H9 (cell line): ENCODE measurements around the gene SMARCA2. TPM values are rescaled to one million over a fixed set of nuclear protein-coding genes. Genes with fewer than 3 reads are reported as not detected.

Experiments used
- DNase-seq: peaks from one replicate; pipeline ENCODE4 v3.0.0-alpha.2; 2017
- H2AFZ ChIP-seq: one replicate; pipeline ENCODE4 v1.6.1; 2013; ENCODE audit warnings: mild to moderate bottlenecking, low read length, control low read depth, moderate library complexity
- H2AK5ac ChIP-seq: 2 replicates; pipeline ENCODE4 v1.6.1; 2013; ENCODE audit warnings: low read length, control low read depth, mixed read lengths; ENCODE audit not compliant: insufficient read length
- H2BK120ac ChIP-seq: one replicate; pipeline ENCODE4 v1.6.1; 2013; ENCODE audit warnings: low read depth, mild to moderate bottlenecking, low read length, control low read depth, inconsistent platforms; ENCODE audit not compliant: poor library complexity, severe bottlenecking
- H2BK12ac ChIP-seq: 2 replicates; pipeline ENCODE4 v1.6.1; 2013; ENCODE audit warnings: low read length, control low read depth, mixed read lengths, low read depth; ENCODE audit not compliant: insufficient read length
- H2BK15ac ChIP-seq: 2 replicates; pipeline ENCODE4 v1.6.1; 2013; ENCODE audit warnings: low read depth, low read length, control low read depth
- H2BK20ac ChIP-seq: one replicate; pipeline ENCODE4 v1.6.1; 2013; ENCODE audit warnings: low read depth, mild to moderate bottlenecking, low read length, control low read depth, inconsistent platforms; ENCODE audit not compliant: poor library complexity, severe bottlenecking
- H2BK5ac ChIP-seq: 2 replicates; pipeline ENCODE4 v1.6.1; 2013; ENCODE audit warnings: low read length, control low read depth, mixed read lengths; ENCODE audit not compliant: insufficient read length
- H3K14ac ChIP-seq: 2 replicates; pipeline ENCODE4 v1.6.1; 2013; ENCODE audit warnings: low read length, control low read depth; ENCODE audit not compliant: insufficient read depth
- H3K18ac ChIP-seq: 2 replicates; pipeline ENCODE4 v1.6.1; 2013; ENCODE audit warnings: low read depth, mild to moderate bottlenecking, mixed read lengths, low read length, control low read depth; ENCODE audit not compliant: insufficient read length
- H3K23ac ChIP-seq: 2 replicates; pipeline ENCODE4 v1.6.1; 2013; ENCODE audit warnings: low read length, control low read depth, mixed read lengths, low read depth; ENCODE audit not compliant: insufficient read length
- H3K23me2 ChIP-seq: 2 replicates; pipeline ENCODE4 v1.6.1; 2013; ENCODE audit warnings: low read depth, mild to moderate bottlenecking, mixed read lengths, low read length, control low read depth; ENCODE audit not compliant: insufficient read length, poor library complexity, severe bottlenecking
- H3K27ac ChIP-seq: 2 replicates; pipeline ENCODE4 v1.5.1; 2013; ENCODE audit warnings: low read length, control low read depth, mixed read lengths, low read depth; ENCODE audit not compliant: insufficient read length
- H3K27me3 ChIP-seq: 2 replicates; pipeline ENCODE4 v1.6.1; 2013; ENCODE audit warnings: low read length, control low read depth, inconsistent platforms; ENCODE audit not compliant: insufficient read depth
- H3K4ac ChIP-seq: 2 replicates; pipeline ENCODE4 v1.6.1; 2013; ENCODE audit warnings: low read depth, mild to moderate bottlenecking, control low read depth, inconsistent platforms, low read length, moderate library complexity
- H3K4me1 ChIP-seq: 2 replicates; pipeline ENCODE4 v1.6.1; 2013; ENCODE audit warnings: low read length, control low read depth, inconsistent platforms; ENCODE audit not compliant: insufficient read depth
- H3K4me2 ChIP-seq: 2 replicates; pipeline ENCODE4 v1.6.1; 2013; ENCODE audit warnings: low read length, control low read depth, mixed read lengths; ENCODE audit not compliant: insufficient read length, insufficient read depth
- H3K56ac ChIP-seq: 2 replicates; pipeline ENCODE4 v1.6.1; 2013; ENCODE audit warnings: low read depth, mild to moderate bottlenecking, mixed read lengths, low read length, control low read depth; ENCODE audit not compliant: insufficient read length
- H3K79me1 ChIP-seq: 2 replicates; pipeline ENCODE4 v1.6.1; 2013; ENCODE audit warnings: low read depth, mild to moderate bottlenecking, moderate library complexity, low read length, control low read depth, inconsistent platforms; ENCODE audit not compliant: insufficient read depth, poor library complexity, severe bottlenecking
- H3K79me2 ChIP-seq: 2 replicates; pipeline ENCODE4 v1.6.1; 2013; ENCODE audit warnings: low read length, control low read depth, inconsistent platforms; ENCODE audit not compliant: insufficient read depth
- H3K9ac ChIP-seq: 2 replicates; pipeline ENCODE4 v1.6.1; 2013; ENCODE audit warnings: low read length, control low read depth, mixed read lengths; ENCODE audit not compliant: insufficient read length; ENCODE audit errors: extremely low read depth
- H3K9me3 ChIP-seq: one replicate; pipeline ENCODE4 v1.6.1; 2013; ENCODE audit warnings: low read depth, low read length, inconsistent platforms; ENCODE audit not compliant: control insufficient read depth
- H3T11ph ChIP-seq: one replicate; pipeline ENCODE4 v1.6.1; 2013; ENCODE audit warnings: mild to moderate bottlenecking, low read length, control low read depth, inconsistent platforms
- H4K20me1 ChIP-seq: one replicate; pipeline ENCODE4 v1.6.1; 2013; ENCODE audit not compliant: control insufficient read depth, insufficient read length, insufficient read depth
- H4K5ac ChIP-seq: 2 replicates; pipeline ENCODE4 v1.6.1; 2013; ENCODE audit warnings: low read depth, mild to moderate bottlenecking, mixed read lengths, low read length, control low read depth; ENCODE audit not compliant: insufficient read length
- H4K8ac ChIP-seq: replicated peaks from 2 replicates; pipeline ENCODE4 v1.6.1; 2013; ENCODE audit warnings: low read length, control low read depth, mixed read lengths, low read depth; ENCODE audit not compliant: insufficient read length
- H4K91ac ChIP-seq: 2 replicates; pipeline ENCODE4 v1.6.1; 2013; ENCODE audit warnings: low read depth, mild to moderate bottlenecking, moderate library complexity, mixed read lengths, low read length, control low read depth; ENCODE audit not compliant: insufficient read length
- H3K27ac Mint-ChIP-seq, 3 experiments: 2 replicates in 2 of 3; 3 replicates in 1 of 3; pipeline ENCODE4 v1.8.0; 2020 to 2021; ENCODE audit warnings: mixed read lengths in 3 of 3, mild to moderate bottlenecking in 1 of 3, moderate library complexity in 1 of 3
- H3K27me3 Mint-ChIP-seq: 2 replicates; pipeline ENCODE4 v1.8.0; 2021; ENCODE audit warnings: low read depth, mild to moderate bottlenecking, moderate library complexity, mixed read lengths
- H3K36me3 Mint-ChIP-seq, 3 experiments: 2 replicates in 2 of 3; 3 replicates in 1 of 3; pipeline ENCODE4 v1.8.0; 2020 to 2021; ENCODE audit warnings: low read depth in 3 of 3, mixed read lengths in 3 of 3; ENCODE audit not compliant: insufficient read depth in 1 of 3
- H3K4me1 Mint-ChIP-seq, 2 experiments: 2 replicates each; pipeline ENCODE4 v1.8.0; 2020; ENCODE audit warnings: mixed read lengths in 2 of 2
- H3K4me3 Mint-ChIP-seq, 2 experiments: 2 replicates in 1 of 2; 3 replicates in 1 of 2; pipeline ENCODE4 v1.8.0; 2020 to 2021; ENCODE audit warnings: mild to moderate bottlenecking in 2 of 2, mixed read lengths in 2 of 2, moderate library complexity in 1 of 2
- H3K9me3 Mint-ChIP-seq, 2 experiments: 2 replicates in 1 of 2; 3 replicates in 1 of 2; pipeline ENCODE4 v1.8.0; 2020; ENCODE audit warnings: mild to moderate bottlenecking in 2 of 2, mixed read lengths in 2 of 2, moderate library complexity in 1 of 2
- CTCF ChIP-seq: fragments of 200-600 bp; sonication (generic); conservative IDR thresholded peaks from 3 replicates; pipeline ENCODE4 v1.8.0; 2021; ENCODE audit warnings: antibody characterized with exemption, mild to moderate bottlenecking
- WGBS: extraction: QIAGEN DNeasy Blood & Tissue Kit; methylation state at CpG from one replicate; pipeline ENCODE4 v1.1.7; 2013; ENCODE audit warnings: missing lambda C conversion rate, low lambda C conversion rate, mixed read lengths; ENCODE audit not compliant: insufficient read length; ENCODE audit errors: extremely low coverage; 5-methylcytosine and 5-hydroxymethylcytosine counted together
- total RNA-seq: library from RNA; stranded (reverse); gene quantifications from 2 replicates; pipeline ENCODE4 v1.2.1, GENCODE V29; 2021

Gene SMARCA2
- total RNA-seq, 1 experiment from 2014 or later = 15.3 TPM

DNA sequence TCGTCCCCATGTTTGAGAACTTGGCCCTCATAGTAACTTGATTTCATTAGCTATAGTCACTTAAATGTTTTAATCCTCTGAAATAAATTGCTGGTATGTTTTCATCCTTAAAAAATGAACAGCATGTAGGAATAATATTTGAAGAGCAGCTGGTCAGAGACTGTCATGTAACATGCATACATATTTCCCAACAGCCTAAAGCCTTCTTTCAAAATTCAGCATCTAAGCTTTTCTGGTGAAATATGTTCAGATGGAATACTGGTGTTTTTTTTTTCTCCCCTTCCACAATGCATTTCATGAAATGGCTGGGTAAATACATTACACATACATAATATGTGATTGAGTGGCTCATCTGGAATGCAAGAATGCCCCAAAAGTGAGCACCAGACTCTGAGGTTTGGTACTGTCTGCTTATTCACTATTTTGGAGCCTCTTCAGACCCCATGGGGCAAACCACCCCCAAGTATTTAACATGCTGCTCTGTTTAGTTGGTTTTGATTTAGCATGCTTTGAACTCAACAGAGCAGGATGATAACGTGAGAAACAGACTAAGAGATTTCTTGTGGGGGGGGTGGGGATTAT lies 94.0 kb downstream of the SMARCA2 start:
- Histone ChIP-seq H3K9ac (no peak overlapping the region), H3K9me3 (no peaks in the 10 kb centered on the region), H2BK15ac (no peak overlapping the region), H3K4ac (no peak overlapping the region), H3K79me2 (no peaks in the 10 kb centered on the region), H3K23me2 (no peaks in the 10 kb centered on the region), H3K23ac (no peak overlapping the region), H2AK5ac (no peak overlapping the region), H4K8ac (no peak overlapping the region), H3T11ph (no peak overlapping the region), H3K14ac (no peak overlapping the region), H3K4me2 (no peak overlapping the region), H2BK120ac (no peak overlapping the region), H2BK5ac (no peak overlapping the region), H3K79me1 (no peaks in the 10 kb centered on the region), H3K18ac (no peak overlapping the region), H3K27me3 (no peaks in the 10 kb centered on the region), H4K5ac (no peak overlapping the region), H2AFZ (no peak overlapping the region), H2BK12ac (no peak overlapping the region), H3K56ac (no peak overlapping the region), H3K27ac (no peak overlapping the region), H2BK20ac (no peak overlapping the region), H4K20me1 (no peaks in the 10 kb centered on the region), H4K91ac (no peak overlapping the region), H3K4me1 (no peaks in the 10 kb centered on the region)
- DNase-seq = no peak
- no peak for TF ChIP-seq CTCF
- Mint-ChIP-seq H3K27me3 (no peaks in the 10 kb centered on the region), H3K4me1 (peaks cover 0 to 9% of the 10 kb centered on the region in 2 experiments; a peak in 2 of 4 replicates), H3K27ac (no peak overlapping the region), H3K36me3 (no peaks in the 10 kb centered on the region), H3K4me3 (no peak overlapping the region), H3K9me3 (no peaks in the 10 kb centered on the region)
- WGBS = no CpG with 5 or more reads among the region's 2 CpGs
